BLaER1 treated with 17β-estradiol and CSF1 and Interleukin-3, amounts not matched to agents 10 nM and 100 nM (cell line): ENCODE data around the gene TMEM223.
"Not testable (repeated sequence)": the region's sequence is repeated elsewhere in the genome, so short reads cannot be mapped to it uniquely, and the experiment has no call there.

Source experiments
- H3K27ac ChIP-seq, 11 experiments: shearing (Covaris generic); formaldehyde crosslinking; 2 replicates each; pipeline ENCODE4 v1.8.1; 2022
- H3K27me3 ChIP-seq, 11 experiments: shearing (Covaris generic); formaldehyde crosslinking; 2 replicates each; pipeline ENCODE4 v1.8.1; 2022
- H3K36me3 ChIP-seq, 11 experiments: shearing (Covaris generic); formaldehyde crosslinking; 2 replicates each; pipeline ENCODE4 v1.8.1; 2022
- H3K4me1 ChIP-seq, 10 experiments: shearing (Covaris generic); formaldehyde crosslinking; 2 replicates each; pipeline ENCODE4 v1.8.1; 2022
- H3K4me2 ChIP-seq, 11 experiments: shearing (Covaris generic); formaldehyde crosslinking; 2 replicates each; pipeline ENCODE4 v1.8.1; 2022
- H3K4me3 ChIP-seq, 10 experiments: shearing (Covaris generic); formaldehyde crosslinking; 2 replicates each; pipeline ENCODE4 v1.8.1; 2022
- H3K9ac ChIP-seq, 11 experiments: shearing (Covaris generic); formaldehyde crosslinking; 2 replicates each; pipeline ENCODE4 v1.8.1; 2022
- H3K9me3 ChIP-seq, 11 experiments: shearing (Covaris generic); formaldehyde crosslinking; replicated peaks in 1 of 11; 2 replicates each; pipeline ENCODE4 v1.8.1; 2022
- H4K20me1 ChIP-seq, 11 experiments: shearing (Covaris generic); formaldehyde crosslinking; 2 replicates each; pipeline ENCODE4 v1.8.1; 2022
- Cebpa-rat ChIP-seq, 11 experiments: shearing (Covaris generic); IDR thresholded peaks; 2 replicates each; pipeline ENCODE4 v1.8.1; 2022

The TMEM223 gene

DNA sequence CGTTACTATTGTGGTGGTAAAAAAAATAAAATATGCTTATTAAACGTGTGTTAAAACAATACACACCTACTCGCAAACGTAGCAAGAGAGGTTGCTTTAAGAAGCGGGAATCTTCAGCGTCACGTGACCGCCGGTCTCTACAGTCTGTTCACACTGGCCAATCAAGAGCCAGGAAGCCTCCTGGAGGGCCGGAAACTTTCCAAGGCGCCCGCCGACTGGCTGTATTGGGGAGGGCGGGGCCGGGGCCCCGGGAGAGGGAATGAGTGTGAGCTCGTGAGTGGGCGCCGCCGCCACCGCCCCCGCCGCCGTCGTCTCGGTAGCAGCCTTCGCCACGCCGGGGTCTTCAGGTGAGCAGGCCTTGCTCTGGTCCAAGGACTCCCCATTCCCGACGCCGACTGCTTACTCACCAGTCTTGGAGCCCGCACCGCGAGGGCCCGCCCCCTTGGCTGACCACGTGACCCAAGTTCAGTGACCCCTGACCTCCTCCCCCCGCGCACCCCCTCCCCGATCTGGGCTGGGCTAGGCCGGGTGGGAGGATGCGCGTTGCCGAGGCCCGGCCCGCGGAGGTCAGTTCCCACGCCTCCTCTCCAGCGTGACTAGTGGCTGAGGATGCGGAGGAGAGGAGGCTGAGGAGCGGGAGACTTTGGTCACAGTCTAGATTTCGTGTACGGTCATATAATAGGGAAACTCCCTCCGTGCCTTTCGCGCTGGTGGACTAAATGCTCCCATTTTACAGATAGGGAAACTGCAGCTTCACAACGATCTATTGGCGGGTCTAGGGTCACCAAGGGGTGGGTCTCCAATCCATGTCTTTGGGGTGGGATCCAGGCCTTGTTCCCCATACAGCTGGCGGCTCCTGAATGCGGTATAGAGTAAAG, 20.4 kb downstream of the TMEM223 start, which contains the start of gene TAF6L:
TAF6L (plus strand) TSS at position 253 of the 878 bp plus-strand sequence. CDS start 4,388 bp downstream, outside the sequence.
- Histone ChIP-seq H3K27me3 (no peaks in the 10 kb centered on the region), H3K9ac (peak within 1 kb of the TSS; percentile 76 to 89 (median 86)), H3K4me2 (peak within 1 kb of the TSS; percentile 79 to 96 (median 93)), H3K36me3 (peaks cover 26 to 55% (median 32%) of the 10 kb centered on the region in 11 experiments), H4K20me1 (no peaks in the 10 kb centered on the region), H3K4me1 (peaks cover 27 to 61% (median 45%) of the 10 kb centered on the region in 10 experiments), H3K9me3 (no peaks in the 10 kb centered on the region), H3K27ac (peak within 1 kb of the TSS; percentile 64 to 92 (median 83); a peak in 21 of 22 replicates), H3K4me3 (peak within 1 kb of the TSS; percentile 57 to 74 (median 68))
- no peak for TF ChIP-seq Cebpa-rat (IDR thresholded peaks at IDR 0.05)

DNA sequence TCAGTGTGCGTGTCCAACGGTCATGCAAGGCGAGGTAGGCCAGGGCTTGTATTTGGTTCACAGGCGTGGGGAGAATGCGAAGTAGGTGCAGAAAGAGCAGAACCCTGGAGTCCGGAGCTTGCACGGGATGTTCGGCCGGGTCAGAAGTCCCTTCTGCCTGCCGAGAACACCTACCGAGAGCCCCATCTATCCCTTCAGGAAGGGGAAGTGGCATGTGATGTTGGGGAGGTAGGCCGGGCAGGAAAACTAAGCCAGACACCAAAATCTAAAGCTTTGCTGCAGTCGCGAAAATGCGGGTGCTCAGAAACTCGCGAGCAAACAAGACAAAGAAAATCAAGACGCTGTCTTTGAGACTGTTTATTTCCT, 21.0 kb downstream of the TMEM223 start:
- peaks cover 27 to 57% (median 45%) of the 10 kb centered on the region in 10 experiments for H3K4me1 ChIP-seq
- H3K27me3 ChIP-seq: no peaks in the 10 kb centered on the region
- peak overlapping the region; percentile 79 to 96 (median 93) for H3K4me2 ChIP-seq
- H3K36me3 ChIP-seq: peaks cover 26 to 55% (median 32%) of the 10 kb centered on the region in 11 experiments
- peak overlapping the region; percentile 76 to 89 (median 86) for H3K9ac ChIP-seq
- TF ChIP-seq Cebpa-rat (IDR thresholded peaks at IDR 0.05): no peak
- peak overlapping the region; percentile 57 to 74 (median 68) for H3K4me3 ChIP-seq
- no peaks in the 10 kb centered on the region for H4K20me1 ChIP-seq
- no peaks in the 10 kb centered on the region for H3K9me3 ChIP-seq
- peak overlapping the region; percentile 22 to 92 (median 83); a peak in 21 of 22 replicates for H3K27ac ChIP-seq

GRCh38 chr11:62760867-62761227, 31.0 kb downstream of the TMEM223 start:
- peak overlapping the region in 8 of 11 experiments; percentile 52 to 91 (median 73); a peak in 13 of 22 replicates for H3K9ac ChIP-seq
- H3K9me3 ChIP-seq, H4K20me1 ChIP-seq, H3K27me3 ChIP-seq: not testable (repeated sequence)
- H3K4me2 ChIP-seq: peak overlapping the region; percentile 49 to 88 (median 63)
- peaks cover 14 to 32% (median 25%) of the 10 kb centered on the region in 10 experiments for H3K4me1 ChIP-seq
- H3K36me3 ChIP-seq: peaks cover 14 to 34% (median 24%) of the 10 kb centered on the region in 11 experiments
- H3K4me3 ChIP-seq: peak overlapping the region; percentile 22 to 92 (median 82); a peak in 18 of 20 replicates
- peak overlapping the region in 7 of 11 experiments; percentile 17 to 56 (median 38); a peak in 8 of 22 replicates for H3K27ac ChIP-seq

GRCh38 chr11:62757846-62758788, 33.7 kb downstream of the TMEM223 start:
- Histone ChIP-seq H3K4me2 (no peak overlapping the region), H3K27ac (no peak overlapping the region), H3K27me3 (no peaks in the 10 kb centered on the region), H3K9me3 (no peaks in the 10 kb centered on the region), H3K9ac (no peak overlapping the region), H3K4me3 (no peak overlapping the region), H3K36me3 (peaks cover 0 to 8% (median 5%) of the 10 kb centered on the region in 11 experiments; a peak in 6 of 22 replicates), H4K20me1 (peaks cover 0 to 5% (median 0%) of the 10 kb centered on the region in 11 experiments; a peak in 3 of 22 replicates), H3K4me1 (peaks cover 24 to 38% (median 30%) of the 10 kb centered on the region in 10 experiments)
- TF ChIP-seq Cebpa-rat (IDR thresholded peaks at IDR 0.05): no peak; a peak in 1 of 22 replicates

DNA sequence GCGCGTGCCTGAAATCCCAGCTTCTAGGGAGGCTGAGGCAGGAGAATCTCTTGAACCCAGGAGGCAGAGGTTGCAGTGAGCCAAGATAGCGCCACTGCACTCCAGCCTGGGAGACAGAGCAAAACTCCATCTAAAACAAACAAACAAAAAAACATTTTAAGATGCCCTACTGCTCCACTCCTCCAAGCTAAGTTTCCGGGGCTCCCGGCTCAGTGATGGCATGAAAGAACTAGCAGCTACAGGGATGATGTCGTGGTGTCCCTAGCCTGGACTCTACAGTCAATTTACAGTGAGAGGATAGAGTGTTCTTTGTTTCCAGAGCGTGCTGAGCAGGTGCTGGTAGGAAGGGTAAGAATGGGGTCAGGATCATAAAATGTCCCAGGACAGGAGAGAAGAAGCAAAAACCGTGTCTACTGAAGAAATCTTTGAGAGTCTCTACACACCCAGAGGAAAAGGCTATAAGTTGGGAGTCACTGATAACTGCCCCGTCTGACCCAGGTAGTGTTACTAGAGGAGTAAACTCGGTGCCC, 36.7 kb downstream of the TMEM223 start:
- H3K27me3 ChIP-seq: no peaks in the 10 kb centered on the region
- no peaks in the 10 kb centered on the region for H3K9me3 ChIP-seq
- peaks cover 6 to 27% (median 16%) of the 10 kb centered on the region in 11 experiments; a peak in 18 of 22 replicates for H3K36me3 ChIP-seq
- peaks cover 0 to 21% (median 0%) of the 10 kb centered on the region in 11 experiments; a peak in 4 of 22 replicates for H4K20me1 ChIP-seq
- H3K4me1 ChIP-seq: peaks cover 22 to 41% (median 30%) of the 10 kb centered on the region in 10 experiments
- peak overlapping the region in 4 of 11 experiments; percentile 88 to 97 (median 92); a peak in 5 of 22 replicates for H3K27ac ChIP-seq
- H3K4me2 ChIP-seq: peak overlapping the region in 10 of 11 experiments; percentile 67 to 86 (median 76); a peak in 18 of 22 replicates
- H3K4me3 ChIP-seq: peak overlapping the region in 1 of 10 experiments; percentile 68; a peak in 5 of 20 replicates
- peak overlapping the region in 8 of 11 experiments; percentile 85 to 96 (median 90); a peak in 11 of 22 replicates for H3K9ac ChIP-seq
- no peak for TF ChIP-seq Cebpa-rat (IDR thresholded peaks at IDR 0.05)

GRCh38 chr11:62753736-62754603, 37.8 kb downstream of the TMEM223 start, which contains the start of gene ZBTB3:
Gene ZBTB3 (minus strand): TSS chr11:62754160. CDS start chr11:62753664, 496 bp downstream.
- H3K27ac ChIP-seq: peak within 1 kb of the TSS; percentile 78 to 97 (median 94); a peak in 21 of 22 replicates
- peaks cover 26 to 53% (median 36%) of the 10 kb centered on the region in 10 experiments for H3K4me1 ChIP-seq
- peak within 1 kb of the TSS; percentile 55 to 80 (median 68) for H3K4me3 ChIP-seq

DNA sequence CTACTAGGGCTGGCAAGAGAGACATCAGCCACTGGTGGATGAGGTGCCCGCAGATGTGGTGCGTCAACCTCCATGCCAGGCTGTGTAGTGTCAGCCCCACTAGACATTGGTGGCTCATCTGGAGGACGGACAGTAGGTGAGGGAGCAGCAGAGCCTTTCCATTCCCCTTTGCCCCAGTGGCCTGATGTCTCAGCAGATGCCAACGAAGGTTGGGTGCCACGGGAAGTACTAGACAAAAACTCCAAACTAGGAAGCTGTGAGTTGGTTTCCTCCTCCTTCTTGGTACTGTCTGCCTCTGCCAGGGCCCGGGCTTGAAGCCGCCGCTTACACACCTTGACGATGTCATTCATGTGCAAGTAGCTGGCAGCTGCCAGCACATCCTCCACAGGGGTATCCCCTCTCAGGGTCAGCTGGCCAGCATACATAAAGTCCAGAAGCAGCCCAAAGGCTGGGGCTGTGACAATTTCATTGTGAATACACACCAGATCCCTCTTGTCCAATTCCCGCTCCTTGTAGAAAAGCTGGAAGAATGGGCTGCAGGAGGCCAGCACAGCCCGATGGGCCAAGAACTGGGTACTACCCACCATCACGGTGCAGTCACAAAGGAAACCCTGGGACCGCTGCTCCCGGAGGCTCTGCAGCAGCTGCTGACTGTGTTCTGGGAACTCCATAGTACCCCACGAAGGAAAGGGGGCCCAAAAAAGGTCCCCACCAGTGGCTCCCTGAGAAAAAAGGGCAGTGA, 38.6 kb downstream of the TMEM223 start:
- no peak for TF ChIP-seq Cebpa-rat (IDR thresholded peaks at IDR 0.05)
- Histone ChIP-seq H3K4me3 (peak overlapping the region; percentile 55 to 80 (median 68)), H3K4me1 (peaks cover 34 to 60% (median 44%) of the 10 kb centered on the region in 10 experiments), H4K20me1 (peaks cover 0 to 27% (median 0%) of the 10 kb centered on the region in 11 experiments; a peak in 5 of 22 replicates), H3K27me3 (no peaks in the 10 kb centered on the region), H3K9ac (peak overlapping the region; percentile 85 to 96 (median 92)), H3K36me3 (peaks cover 10 to 43% (median 18%) of the 10 kb centered on the region in 11 experiments; a peak in 19 of 22 replicates), H3K4me2 (peak overlapping the region; percentile 76 to 97 (median 91)), H3K27ac (peak overlapping the region; percentile 78 to 97 (median 94); a peak in 18 of 22 replicates), H3K9me3 (no peaks in the 10 kb centered on the region)

More at GRCh38 chr11:62753736-62754603, 37.8 kb downstream of the TMEM223 start, which contains the start of gene ZBTB3:
- Histone ChIP-seq H3K27me3 (no peaks in the 10 kb centered on the region), H3K9me3 (no peaks in the 10 kb centered on the region), H3K4me2 (peak within 1 kb of the TSS; percentile 76 to 97 (median 91)), H3K36me3 (peaks cover 6 to 37% (median 18%) of the 10 kb centered on the region in 11 experiments; a peak in 19 of 22 replicates), H4K20me1 (peaks cover 0 to 21% (median 0%) of the 10 kb centered on the region in 11 experiments; a peak in 5 of 22 replicates), H3K9ac (peak within 1 kb of the TSS; percentile 85 to 96 (median 92))
- no peak for TF ChIP-seq Cebpa-rat (IDR thresholded peaks at IDR 0.05)
